ENCODE measurements around the gene SYNE2.

Gene SYNE2

GRCh38 chr14:64217834-64218233 lies 365.0 kb downstream of the SYNE2 start:
- no peaks in the 10 kb centered on the region for H3K27me3 ChIP-seq (ENCODE audit: control insufficient read depth, insufficient read depth, low read length)
- peaks cover 21% of the 10 kb centered on the region for H3K4me1 ChIP-seq
- H3K9me3 ChIP-seq (ENCODE audit: control insufficient read depth, low read length): no peaks in the 10 kb centered on the region
- H3K27ac ChIP-seq: no peak overlapping the region
- H3K79me2 ChIP-seq: no peaks in the 10 kb centered on the region
- peak overlapping the region; percentile 18 for H3K4me2 ChIP-seq (ENCODE audit: low read length)
- H3K4me3 ChIP-seq (ENCODE audit: low read depth, low read length): no peak overlapping the region
- no peak overlapping the region for H2AFZ ChIP-seq
- TF ChIP-seq CTCF (IDR thresholded peaks at IDR 0.05): no peak
- no peaks in the 10 kb centered on the region for H3K36me3 ChIP-seq (ENCODE audit: control insufficient read depth, insufficient read depth, low read length)
- no peak overlapping the region for H3K9ac ChIP-seq

- H3K4me1 ChIP-seq: peaks cover 20% of the 10 kb centered on the region
- H3K4me3 ChIP-seq (ENCODE audit: low read depth, low read length): no peak overlapping the region
- H3K9ac ChIP-seq: no peak overlapping the region
- H3K36me3 ChIP-seq (ENCODE audit: control insufficient read depth, insufficient read depth, low read length): no peaks in the 10 kb centered on the region
- no peaks in the 10 kb centered on the region for H3K9me3 ChIP-seq (ENCODE audit: control insufficient read depth, low read length)
- H3K27ac ChIP-seq: no peak overlapping the region
- TF ChIP-seq CTCF (IDR thresholded peaks at IDR 0.05): no peak
- H2AFZ ChIP-seq: no peak overlapping the region
- no peaks in the 10 kb centered on the region for H3K27me3 ChIP-seq (ENCODE audit: control insufficient read depth, insufficient read depth, low read length)
- H3K79me2 ChIP-seq: no peaks in the 10 kb centered on the region
- H3K4me2 ChIP-seq (ENCODE audit: low read length): no peak overlapping the region
Observed at GRCh38 chr14:64218344-64219240, 365.8 kb downstream of the SYNE2 start.

GRCh38 chr14:64220056-64220455 lies 367.3 kb downstream of the SYNE2 start:
- Histone ChIP-seq H3K27me3 (ENCODE audit: control insufficient read depth, insufficient read depth, low read length) (no peaks in the 10 kb centered on the region), H3K27ac (no peak overlapping the region), H3K4me2 (ENCODE audit: low read length) (no peak overlapping the region), H3K9ac (no peak overlapping the region), H2AFZ (no peak overlapping the region), H3K79me2 (no peaks in the 10 kb centered on the region), H3K4me1 (peaks cover 20% of the 10 kb centered on the region), H3K9me3 (ENCODE audit: control insufficient read depth, low read length) (no peaks in the 10 kb centered on the region), H3K4me3 (ENCODE audit: low read depth, low read length) (no peak overlapping the region), H3K36me3 (ENCODE audit: control insufficient read depth, insufficient read depth, low read length) (no peaks in the 10 kb centered on the region)
- no peak for TF ChIP-seq CTCF (IDR thresholded peaks at IDR 0.05)

- no peak for TF ChIP-seq CTCF (IDR thresholded peaks at IDR 0.05)
- H3K36me3 ChIP-seq (ENCODE audit: control insufficient read depth, insufficient read depth, low read length): no peaks in the 10 kb centered on the region
- H3K79me2 ChIP-seq: no peaks in the 10 kb centered on the region
- peaks cover 16% of the 10 kb centered on the region for H3K4me1 ChIP-seq
- no peak overlapping the region for H3K9ac ChIP-seq
- H2AFZ ChIP-seq: no peak overlapping the region
- H3K27ac ChIP-seq: no peak overlapping the region
- H3K4me3 ChIP-seq (ENCODE audit: low read depth, low read length): no peak overlapping the region
- H3K9me3 ChIP-seq (ENCODE audit: control insufficient read depth, low read length): no peaks in the 10 kb centered on the region
- H3K4me2 ChIP-seq (ENCODE audit: low read length): no peak overlapping the region
- H3K27me3 ChIP-seq (ENCODE audit: control insufficient read depth, insufficient read depth, low read length): no peaks in the 10 kb centered on the region
Observed at GRCh38 chr14:64220466-64220865, 367.7 kb downstream of the SYNE2 start.
